ENCODE data around the gene GPX3.

GRCh38 chr5:150978590-150978989 is 41.8 kb upstream of the GPX3 start:
- TF ChIP-seq ZNF274 (IDR thresholded peaks at IDR 0.05; ENCODE audit: low read depth, low read length) (peak; percentile 56), YY1 (IDR thresholded peaks at IDR 0.05; ENCODE audit: insufficient read depth, insufficient read length) (no peak), SUZ12 (IDR thresholded peaks at IDR 0.05; ENCODE audit: extremely low read depth, insufficient read depth, insufficient read length) (no peak)
